ENCODE data around the gene ZDHHC1.

The ZDHHC1 gene, protein sequence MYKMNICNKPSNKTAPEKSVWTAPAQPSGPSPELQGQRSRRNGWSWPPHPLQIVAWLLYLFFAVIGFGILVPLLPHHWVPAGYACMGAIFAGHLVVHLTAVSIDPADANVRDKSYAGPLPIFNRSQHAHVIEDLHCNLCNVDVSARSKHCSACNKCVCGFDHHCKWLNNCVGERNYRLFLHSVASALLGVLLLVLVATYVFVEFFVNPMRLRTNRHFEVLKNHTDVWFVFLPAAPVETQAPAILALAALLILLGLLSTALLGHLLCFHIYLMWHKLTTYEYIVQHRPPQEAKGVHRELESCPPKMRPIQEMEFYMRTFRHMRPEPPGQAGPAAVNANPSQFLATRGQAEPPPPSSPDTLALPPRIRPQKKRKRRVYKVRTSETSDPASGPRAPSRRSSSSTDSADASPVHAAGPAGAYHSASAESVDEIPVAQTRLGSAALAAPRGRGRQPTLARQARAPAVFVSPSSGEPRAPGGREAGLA

DNA sequence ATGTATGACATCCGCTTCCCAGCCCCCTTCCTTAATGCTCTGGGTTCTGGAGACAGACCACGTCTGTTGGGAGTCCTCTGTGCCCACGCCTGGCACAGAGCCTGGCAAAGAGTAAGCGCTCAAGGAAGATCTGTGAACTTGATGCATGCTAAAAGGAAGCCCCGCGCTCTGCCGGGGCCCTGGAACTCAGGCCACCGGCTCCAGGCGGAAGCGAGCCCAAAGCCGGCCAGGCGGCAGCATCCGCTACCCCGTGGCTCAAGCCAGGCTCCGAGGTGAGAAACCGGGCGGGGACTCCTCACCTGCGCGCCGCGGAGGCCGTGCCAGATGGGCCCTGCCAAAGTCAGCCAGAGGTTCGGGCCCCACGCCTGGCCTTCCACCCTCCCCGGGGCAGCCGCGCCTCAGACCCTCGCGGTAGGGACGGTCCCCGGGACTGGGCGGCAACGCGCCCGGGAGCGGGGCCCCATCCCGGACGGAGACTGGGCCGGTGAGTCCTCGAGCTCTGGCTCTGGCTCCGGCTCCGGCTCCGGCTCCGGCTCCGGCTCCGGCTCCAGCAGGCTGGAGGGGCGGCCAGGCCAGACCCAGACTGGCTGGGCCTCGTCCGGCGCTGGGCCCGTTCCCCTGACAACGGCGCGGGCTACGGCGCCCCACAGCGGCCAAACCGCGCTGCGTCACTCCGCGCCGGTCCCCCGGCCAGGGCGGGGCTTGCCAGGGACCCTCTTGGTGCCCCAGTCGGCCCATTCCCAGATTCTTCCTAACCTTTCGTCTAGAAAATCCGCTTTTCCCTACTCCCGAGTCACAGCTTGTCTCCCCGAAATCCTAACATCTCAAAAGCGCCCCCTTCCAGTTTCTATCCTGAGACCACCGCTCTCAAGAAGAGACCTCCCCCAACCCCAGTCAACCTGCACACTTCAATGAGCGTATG lies at the start of gene ZDHHC1:
ZDHHC1 (minus strand) TSS at position 606 of the 922 bp plus-strand sequence. CDS start 8,702 bp downstream, outside the sequence.
- peak; percentile 21 for DNase-seq

DNA sequence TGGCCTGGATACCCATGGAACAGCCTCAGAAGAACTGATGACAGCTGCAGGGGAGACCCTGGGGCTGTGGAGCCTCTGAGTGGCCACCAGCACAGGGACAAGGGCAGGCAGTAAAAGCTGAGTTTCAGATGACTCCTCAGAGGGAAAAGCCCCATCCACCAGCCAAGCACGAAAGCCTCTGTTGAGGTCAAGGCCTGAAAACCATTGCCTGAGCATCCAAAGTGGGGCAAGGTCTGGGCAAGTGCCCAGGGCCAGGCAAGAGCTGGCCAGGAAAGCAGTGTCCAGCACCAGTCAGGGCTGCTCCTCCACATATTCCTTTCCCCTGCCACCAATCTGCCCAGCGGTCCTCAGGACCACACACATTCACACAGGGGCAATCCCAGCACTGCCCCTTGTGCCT lies 48.3 kb upstream of the ZDHHC1 start:
- no peak for DNase-seq

DNA sequence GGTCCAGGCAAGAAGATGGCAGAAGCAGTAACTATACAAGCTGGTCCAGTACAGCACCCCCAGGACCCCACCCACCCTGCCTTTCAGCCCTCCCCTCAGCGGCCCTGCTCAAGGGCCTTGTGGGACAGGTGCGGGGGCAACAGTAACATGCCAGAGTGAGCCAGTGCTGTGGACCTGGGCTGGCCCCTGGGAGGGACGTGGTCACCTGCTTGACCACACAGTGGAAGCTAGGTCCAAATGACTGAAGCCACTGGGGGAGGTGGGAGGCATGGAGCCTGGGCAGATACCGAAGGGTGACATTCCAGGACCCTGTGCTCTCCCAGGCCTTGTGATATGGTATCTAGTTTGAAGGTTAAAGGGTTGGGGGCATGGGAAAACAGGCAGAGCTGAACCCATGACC lies 47.4 kb upstream of the ZDHHC1 start:
- no peak for DNase-seq

DNA sequence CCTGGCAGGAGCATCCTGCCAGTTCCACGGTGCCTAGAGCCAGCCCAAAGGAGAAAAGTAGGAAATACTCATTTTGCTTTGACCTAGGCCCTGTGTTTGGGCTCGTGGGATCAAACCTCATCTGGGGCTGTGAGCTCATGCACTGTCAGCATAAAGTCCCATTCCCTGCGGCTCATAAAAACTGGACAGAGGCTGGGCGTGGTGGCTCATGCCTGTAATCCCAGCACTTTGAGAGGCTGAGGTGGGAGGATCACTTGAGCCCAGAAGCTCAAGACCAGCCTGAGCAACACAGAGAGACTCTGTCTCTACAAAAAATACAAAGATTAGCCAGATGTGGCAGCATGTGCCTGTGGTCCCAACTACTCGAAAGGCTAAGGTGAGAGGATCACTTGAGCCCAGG lies 46.8 kb upstream of the ZDHHC1 start:
- DNase-seq = no peak

DNA sequence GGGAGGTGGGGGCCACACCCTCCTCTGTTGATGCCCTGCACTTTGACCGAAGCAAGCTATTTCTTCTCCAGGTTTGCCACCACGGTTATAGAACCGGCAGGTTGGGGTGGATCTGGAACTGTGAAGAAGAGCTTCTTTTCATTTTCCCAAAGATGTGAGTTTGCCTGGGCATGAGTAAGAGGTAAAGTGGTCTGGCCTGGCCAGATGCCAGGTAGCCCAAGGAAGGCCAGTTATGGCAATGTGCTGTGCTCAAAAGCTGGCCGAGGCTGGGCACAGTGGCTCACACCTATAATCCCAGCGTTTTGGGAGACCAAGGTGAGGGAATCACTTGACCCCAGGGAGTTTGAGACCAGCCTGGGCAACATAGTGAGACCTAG lies 46.0 kb upstream of the ZDHHC1 start:
- no peak for DNase-seq

DNA sequence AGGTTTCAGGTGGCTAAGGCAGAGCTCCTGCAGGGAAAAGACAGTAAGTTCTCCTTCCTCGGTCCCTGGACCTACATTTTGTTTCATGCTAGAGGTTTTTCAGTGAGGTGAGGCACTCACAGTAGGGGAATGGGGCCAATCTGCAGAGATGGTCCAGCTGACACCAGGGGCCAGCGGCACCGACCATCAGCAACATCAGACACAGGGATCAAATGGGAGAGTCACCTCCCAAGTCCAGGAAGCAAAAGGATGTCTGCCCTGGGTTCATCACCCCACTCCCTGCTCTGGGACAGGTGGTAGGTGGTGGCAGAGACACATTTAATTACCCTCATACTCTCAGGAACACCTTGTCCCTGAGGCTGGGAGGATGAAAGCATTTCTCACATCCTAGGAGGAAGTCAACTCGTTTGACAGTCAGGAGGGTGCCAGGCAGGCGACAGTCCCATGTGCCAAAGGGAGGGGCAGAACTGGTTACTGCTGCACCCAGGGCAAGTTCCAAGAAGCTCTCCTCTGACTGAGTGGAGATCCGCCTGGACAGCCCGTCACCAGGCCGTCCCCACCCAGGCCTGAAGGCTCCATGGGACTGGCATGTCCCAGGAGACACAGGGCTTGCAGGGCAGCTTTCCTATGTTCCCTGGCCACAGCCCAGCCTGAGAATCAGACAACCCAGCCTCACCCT lies 45.5 kb upstream of the ZDHHC1 start:
- DNase-seq = no peak

DNA sequence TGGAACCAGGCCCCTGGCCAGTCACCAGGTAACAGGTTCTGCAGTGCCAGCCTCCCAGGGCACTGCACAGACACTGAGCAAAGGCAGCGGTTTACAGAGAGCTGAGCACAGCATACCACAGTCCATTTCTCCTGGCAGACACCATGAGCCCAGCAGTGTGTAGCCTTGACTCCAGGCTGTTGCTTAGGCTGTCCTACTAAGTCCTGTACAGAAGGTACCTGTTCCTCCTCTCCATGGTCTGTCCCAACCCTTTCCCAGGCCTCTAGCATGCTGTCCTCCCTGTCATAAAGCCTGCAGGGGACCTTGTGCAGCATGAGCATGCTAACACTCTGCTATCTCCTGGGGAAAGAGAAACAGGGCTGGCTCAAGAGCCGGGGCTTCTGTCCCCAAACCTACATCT lies 44.7 kb upstream of the ZDHHC1 start:
- no peak for DNase-seq

DNA sequence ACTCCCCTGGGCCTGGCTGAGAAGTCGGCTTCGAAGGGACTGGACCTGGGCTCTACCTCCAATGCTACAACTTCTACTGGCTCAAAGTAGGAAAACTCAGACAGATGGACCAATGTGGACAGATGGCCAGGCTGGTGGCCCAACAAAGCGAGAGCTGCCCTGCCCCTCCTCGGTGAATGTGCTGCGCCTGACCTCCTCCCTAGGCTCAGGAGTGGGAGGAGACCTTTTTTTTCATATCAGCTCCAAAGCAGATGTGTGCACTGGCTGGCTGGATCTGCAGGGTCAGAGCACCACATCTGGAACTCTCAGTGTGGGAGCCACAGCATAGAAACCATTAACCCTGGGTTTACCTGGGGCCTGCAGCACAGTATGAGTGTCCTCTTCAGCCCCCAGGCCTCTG lies 43.9 kb upstream of the ZDHHC1 start:
- no peak for DNase-seq

DNA sequence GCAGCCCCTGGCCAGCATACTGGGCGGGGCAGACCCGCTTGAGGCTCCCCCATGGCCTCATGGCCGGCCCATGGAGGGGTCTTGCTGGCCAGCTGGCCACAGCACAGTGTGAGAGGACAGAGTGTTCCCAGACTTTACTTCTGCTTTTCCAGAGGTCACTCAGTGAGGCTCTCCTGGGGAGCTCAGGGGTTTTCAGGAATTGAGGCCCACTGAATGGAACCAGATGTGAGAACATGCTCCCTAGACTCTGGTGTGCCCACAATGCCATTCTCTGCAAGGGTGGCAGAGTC lies 43.5 kb upstream of the ZDHHC1 start:
- no peak for DNase-seq

DNA sequence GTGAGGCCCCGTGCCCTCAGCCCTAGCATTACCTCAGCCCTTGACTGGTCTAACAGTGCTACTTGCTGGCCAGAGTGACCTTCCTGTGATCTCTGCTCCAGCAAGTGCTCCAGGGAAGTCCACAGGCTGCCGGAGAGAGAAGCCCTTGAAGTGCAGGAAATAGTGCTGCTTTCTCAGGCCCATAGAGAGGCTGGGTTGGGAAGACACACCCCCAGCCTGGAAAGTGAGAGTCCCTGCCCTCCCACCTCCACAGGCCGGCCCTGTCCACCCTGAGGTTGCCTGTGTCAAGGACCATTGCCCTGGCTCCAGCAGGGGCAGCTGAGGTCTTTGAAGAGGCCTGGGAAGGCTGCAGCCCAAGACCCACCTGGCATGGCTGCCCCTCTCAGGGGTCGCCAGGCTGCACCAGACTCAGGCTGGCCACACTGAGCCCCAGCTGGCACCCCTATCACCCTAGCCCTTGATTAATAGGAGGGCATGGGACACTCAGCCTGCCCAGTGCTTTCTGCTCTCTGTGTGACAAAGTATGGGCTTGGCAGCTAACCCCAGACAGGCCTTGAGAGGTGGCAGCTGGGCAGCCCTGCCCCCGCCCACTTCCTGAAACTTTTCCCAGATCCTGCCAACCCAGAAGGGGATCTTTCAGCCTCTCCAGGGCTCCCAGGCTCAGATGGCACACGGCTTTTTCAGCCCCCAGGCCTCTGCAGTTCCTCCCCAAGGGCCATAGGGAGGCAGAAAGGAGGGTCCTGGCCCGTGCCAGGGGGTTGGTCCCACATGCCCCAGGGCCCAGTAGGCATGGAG lies 43.0 kb upstream of the ZDHHC1 start:
- DNase-seq = no peak

DNA sequence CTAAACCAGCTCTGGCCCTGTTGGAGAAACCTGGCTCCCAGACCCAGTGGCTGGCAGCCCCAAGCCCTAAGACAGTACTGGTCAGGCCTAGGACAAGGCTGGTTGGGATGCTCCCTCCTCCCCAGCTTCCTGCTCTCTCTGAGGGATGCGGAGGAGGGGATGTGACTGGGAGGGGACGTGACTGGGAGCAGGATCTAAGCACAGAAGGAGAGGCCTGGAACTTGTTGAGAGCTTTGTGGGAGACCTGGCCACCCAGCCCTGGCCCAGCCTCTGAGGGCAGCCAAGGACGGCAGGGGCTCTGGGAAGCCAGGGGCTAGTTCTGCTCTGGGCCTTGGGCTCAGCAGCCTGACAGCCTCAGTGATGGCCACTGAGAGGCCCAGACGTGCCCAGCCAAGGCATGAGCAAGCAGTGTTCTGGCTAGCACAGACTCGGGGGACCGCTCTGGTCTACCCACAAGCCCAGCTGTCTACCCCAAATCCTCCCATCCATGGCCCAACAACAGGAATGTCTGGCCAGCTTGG lies 41.9 kb upstream of the ZDHHC1 start:
- no peak for DNase-seq

DNA sequence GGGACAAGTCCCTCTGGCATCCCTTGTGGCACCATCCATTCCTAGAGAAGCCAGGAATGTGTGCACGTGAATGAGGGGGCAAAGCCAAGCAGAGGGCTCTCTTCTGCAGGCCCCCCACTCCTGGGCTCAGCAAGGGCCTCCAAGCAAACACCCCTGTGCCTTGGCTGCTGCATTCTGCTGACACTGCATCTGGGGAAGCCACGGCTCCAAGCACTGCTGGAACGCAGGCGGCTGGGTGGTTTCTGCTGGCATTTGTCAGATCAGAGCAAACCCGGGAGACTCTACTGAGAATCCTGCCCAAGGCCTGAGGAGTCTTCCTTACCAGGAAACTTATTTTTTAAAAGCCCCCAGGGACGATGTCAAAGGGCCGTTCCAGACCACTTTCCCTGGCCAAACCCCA lies 41.3 kb upstream of the ZDHHC1 start:
- no peak for DNase-seq

DNA sequence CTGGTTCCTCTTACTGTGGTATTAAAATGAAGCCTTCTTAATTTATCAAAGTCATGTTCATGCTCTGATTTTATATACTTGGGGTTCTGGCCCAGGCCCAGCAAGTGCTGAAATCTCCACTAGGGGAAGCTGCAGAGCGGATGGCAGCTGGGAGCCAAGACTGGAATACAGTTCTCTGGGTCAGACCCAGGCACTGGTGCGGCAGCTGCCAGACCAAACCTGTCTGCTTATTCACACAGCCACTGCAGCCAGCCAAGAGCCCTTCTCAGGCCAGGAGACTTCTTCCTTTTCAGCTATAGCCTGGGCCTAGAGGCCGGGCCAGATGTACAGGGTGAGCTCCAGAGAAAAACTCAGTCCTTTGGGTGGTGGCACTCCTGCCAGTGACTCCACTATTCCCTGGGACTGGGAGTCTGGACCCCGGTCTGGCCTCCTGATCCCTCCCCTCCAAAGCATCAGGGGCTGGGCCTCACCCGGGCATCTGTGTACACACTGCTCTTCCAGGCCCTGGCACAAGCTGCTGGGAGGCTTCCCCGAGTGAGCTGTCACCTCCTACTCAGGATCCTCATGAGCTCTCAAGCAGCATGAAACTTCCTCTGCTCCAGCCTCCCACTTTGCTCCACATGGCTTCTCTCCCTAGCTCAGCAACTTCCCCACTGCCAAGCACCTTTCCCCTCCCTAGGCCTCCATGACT lies 40.3 kb upstream of the ZDHHC1 start:
- DNase-seq = no peak

DNA sequence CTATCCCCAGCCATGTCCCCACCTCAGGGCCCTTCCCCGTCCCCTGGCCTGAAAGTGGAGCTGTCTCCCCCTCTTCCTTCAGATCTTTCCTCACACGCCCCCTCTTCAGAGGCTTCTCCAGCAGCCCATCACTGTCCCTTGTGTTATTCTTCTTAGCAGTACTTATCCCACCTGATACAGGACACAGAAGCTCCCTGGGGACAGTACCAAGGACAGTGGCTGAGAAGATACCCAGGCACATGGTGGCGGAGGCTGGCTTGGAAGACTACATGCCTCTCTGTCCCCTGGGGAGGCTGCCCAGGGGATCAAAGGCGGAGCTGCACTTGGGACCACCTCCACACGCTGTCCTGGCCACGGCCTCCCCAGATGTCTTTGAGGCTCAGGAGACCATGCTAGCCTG lies 38.6 kb upstream of the ZDHHC1 start:
- DNase-seq = no peak

DNA sequence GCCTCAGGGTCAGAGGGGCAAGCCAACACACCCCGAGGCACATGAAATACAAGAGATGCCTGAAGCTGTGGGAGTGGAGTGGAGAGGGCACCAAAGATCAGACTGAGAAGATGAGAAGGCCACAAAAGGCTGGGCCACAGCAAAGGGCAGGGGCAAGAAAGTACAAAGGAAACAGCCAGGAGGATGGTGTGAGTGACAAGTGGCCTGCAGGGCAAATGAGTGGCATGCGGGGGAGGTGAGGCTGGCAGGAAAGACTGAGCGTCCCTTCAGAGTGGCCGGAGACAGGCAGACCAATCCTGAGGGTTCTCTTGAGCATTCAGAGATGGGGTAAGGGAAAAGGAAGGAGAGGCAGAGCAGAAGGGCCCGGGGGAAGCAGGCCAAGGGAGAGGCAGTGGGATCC lies 37.8 kb upstream of the ZDHHC1 start:
- DNase-seq = no peak

DNA sequence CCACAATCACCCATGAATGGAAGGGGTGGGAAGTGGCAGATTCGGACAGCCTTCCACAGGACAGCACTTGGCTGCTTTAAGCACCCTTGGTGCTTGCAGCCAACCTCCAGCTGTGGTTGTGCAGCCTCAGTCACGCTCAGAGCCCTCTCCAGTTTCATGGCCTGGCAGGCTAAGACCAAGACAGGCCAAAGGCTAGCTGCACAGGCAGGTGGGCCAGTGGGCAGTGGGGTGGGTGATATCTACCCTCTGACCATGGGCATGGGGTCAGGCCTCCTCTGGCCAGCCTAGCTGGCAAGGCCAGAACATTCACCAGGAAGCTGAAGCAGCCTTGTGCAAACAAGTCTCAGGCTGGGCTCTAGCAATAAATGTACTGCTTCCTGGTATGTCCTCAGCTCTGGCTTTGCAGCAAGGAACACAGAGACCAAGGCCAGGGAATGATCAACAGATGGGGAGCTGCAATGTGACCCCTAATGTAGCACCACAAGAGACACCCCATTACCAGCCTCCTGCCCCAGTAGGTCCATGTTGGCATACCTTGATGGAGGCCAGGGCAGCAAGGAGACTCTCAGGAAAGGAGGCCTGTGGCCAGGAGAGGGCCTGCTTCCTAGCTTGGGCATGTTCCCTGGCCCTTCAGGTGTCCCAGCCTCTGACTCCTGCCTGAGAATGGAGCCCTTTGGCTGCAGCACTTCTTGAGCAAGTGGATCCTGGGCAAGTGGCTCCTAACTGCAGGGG lies 35.6 kb upstream of the ZDHHC1 start:
- DNase-seq = no peak

DNA sequence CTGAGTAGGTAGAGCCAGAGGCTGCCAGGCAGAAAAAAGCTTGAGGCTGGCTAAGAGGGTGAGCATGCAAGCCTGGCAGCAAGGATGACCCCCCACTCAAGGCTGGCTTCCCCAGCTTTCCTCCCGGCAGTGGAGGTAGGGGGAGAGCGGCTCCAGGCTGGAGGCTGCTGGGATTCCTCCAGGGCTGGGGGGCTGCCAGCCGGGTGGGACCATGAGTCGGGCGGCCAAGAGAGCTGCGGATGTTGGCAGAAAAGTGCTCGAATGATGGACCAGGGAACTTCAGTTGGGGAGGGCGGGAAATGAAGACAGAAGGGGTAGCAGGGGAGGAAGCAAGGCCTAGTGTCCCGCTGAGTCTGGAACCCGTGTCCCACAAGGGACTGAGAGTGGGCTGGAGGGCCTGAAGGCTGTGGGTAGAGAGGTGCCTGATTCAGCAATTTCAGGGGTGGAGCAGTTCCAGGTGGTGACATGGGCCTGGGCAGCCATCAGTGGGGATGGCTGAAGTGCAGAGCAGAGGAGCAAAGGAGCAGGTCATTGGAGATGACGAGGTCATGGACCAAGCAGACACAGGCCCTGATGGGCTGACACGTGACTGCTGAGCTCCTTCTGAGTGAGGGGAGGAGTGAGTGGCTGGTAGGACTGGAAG lies 34.9 kb upstream of the ZDHHC1 start:
- DNase-seq = no peak

DNA sequence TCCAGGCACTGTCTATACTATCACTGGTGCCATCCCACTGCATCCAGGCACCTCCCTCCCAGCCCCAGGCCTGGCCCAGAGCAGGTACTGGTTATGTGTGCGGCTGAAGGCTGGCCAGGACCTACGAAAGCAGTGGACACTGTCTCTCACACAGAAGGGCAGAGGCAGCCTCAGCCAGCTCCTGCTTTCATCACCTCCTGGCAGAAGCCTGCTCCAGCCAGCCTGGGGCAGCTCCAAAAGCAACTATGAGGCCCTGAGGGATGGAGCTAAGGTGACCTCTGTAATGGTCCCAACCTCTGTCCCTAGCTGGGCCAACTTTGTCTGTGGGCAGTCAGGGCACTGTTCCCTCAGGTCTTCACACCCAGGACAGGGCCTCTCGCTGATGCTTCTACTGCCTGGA lies 33.5 kb upstream of the ZDHHC1 start:
- DNase-seq = no peak

DNA sequence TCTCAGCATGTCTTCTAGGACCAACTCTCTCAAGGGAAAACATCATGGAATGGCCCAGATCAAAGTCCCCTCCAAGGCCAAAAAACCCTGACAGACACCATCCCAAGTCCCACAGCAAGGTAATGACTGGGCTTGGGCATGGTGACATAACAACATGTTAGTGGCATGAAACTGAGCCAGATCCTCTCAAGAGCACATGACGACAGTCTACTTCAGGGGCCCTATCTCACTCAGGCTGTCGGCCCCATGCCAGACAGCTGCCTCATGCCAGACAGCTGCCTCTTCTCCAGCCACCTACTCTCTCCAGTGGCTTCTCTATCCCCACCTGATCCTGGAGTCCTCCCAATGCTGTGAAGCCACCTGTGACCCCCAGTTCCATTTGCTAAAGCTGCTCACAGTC lies 33.1 kb upstream of the ZDHHC1 start:
- no peak for DNase-seq

DNA sequence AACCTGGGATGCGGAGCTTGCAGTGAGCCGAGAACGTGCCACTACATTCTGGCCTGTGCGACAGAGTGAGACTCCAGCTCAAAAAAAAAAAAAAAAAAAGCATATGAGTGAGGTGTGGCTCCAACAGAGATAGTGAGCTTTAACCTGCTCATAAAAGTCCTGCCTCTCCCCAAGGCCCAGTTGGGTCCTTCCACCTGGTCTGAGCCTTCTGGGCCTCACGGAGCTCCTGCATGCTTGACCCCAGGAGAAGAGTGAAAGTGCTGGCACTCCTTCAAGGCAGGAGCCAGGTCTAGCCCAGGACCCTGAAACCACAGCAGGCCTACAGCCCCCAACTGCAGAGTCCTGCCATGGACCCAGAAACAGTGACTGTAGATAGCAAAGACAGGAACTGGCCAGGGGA lies 32.3 kb upstream of the ZDHHC1 start:
- DNase-seq = no peak

All from activated effector memory CD4-positive, alpha-beta T cell treated with Interleukin-2 at 50 U/mL for 16 hours (primary cell).